HG03558 (cell line): Measurements from ENCODE around the gene RIMBP2.
"Not testable (repeated sequence)": the region's sequence is repeated elsewhere in the genome, so short reads cannot be mapped to it uniquely, and the experiment has no call there.

ENCODE experiments used
- ATAC-seq: cut with Tn5 transposase; IDR thresholded peaks from one replicate; pipeline ENCODE4 v1.9.1; 2021; ENCODE audit warnings: moderate number of reproducible peaks; ENCODE audit not compliant: unreplicated experiment; ENCODE audit errors: extremely low read depth

The RIMBP2 gene

GRCh38 chr12:130708648-130709047, 7.5 kb downstream of the RIMBP2 start:
- ATAC-seq: no peak

- ATAC-seq: no peak
These were observed 8.6 kb downstream of the RIMBP2 start for GRCh38 chr12:130707571-130707891.

GRCh38 chr12:130706885-130707570, 9.1 kb downstream of the RIMBP2 start:
- no peak for ATAC-seq

GRCh38 chr12:130706311-130706710, 9.8 kb downstream of the RIMBP2 start:
- ATAC-seq: no peak

GRCh38 chr12:130705178-130705822, 10.8 kb downstream of the RIMBP2 start:
- ATAC-seq: no peak

GRCh38 chr12:130704606-130705005, 11.5 kb downstream of the RIMBP2 start:
- no peak for ATAC-seq

GRCh38 chr12:130703733-130704375, 12.2 kb downstream of the RIMBP2 start:
- ATAC-seq: no peak

- no peak for ATAC-seq
These were observed 12.9 kb downstream of the RIMBP2 start for GRCh38 chr12:130702966-130703732.

GRCh38 chr12:130701402-130701744, 14.7 kb downstream of the RIMBP2 start:
- no peak for ATAC-seq

GRCh38 chr12:130700492-130701401, 15.4 kb downstream of the RIMBP2 start:
- ATAC-seq: no peak

- ATAC-seq: no peak
These were observed 18.0 kb downstream of the RIMBP2 start for GRCh38 chr12:130698106-130698505.

GRCh38 chr12:130696379-130697100, 19.6 kb downstream of the RIMBP2 start:
- no peak for ATAC-seq

GRCh38 chr12:130695061-130695460, 21.0 kb downstream of the RIMBP2 start:
- ATAC-seq: no peak

- no peak for ATAC-seq
These were observed 26.4 kb downstream of the RIMBP2 start for GRCh38 chr12:130689408-130690405.

GRCh38 chr12:130688999-130689398, 27.1 kb downstream of the RIMBP2 start:
- ATAC-seq: not testable (repeated sequence)

- ATAC-seq: no peak
These were observed 28.0 kb downstream of the RIMBP2 start for GRCh38 chr12:130687796-130688778.

- ATAC-seq: no peak
These were observed 28.9 kb downstream of the RIMBP2 start for GRCh38 chr12:130687190-130687589.
